ENCODE data around the gene JCAD. TPM values are rescaled to one million over a fixed set of nuclear protein-coding genes. Genes with fewer than 3 reads are reported as not detected.
"Not testable (repeated sequence)": the region's sequence is repeated elsewhere in the genome, so short reads cannot be mapped to it uniquely, and the experiment has no call there.

JCAD gene
- polyA plus RNA-seq, 1 donor from 2014 or later = 2.3 TPM

DNA sequence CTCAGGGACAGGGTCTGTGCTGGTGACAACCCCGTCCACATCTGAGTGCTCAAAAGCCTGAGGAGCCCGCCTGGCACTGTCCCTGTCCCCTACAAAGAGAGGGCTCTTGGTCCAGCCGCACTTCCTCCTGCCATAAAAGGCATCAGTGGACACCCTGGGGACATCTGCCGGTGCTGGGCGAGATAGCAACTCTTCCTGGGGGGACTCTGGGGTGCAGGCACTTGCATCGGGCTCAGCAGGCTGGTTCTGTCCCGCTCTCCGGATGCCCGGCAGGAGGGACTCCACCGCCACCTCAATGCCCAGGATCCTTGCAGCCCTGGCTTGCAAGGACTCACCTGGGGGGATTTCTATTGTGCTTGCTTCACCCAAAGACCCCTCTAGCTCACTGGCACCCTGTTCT lies 32.8 kb downstream of the JCAD start:
- Histone ChIP-seq H3K27ac (ENCODE audit: low read length) (no peak overlapping the region), H3K4me2 (ENCODE audit: low read length) (no peak overlapping the region), H3K9me3 (ENCODE audit: low read length) (no peaks in the 10 kb centered on the region), H3K36me3 (ENCODE audit: insufficient read depth, low read length) (no peaks in the 10 kb centered on the region), H3F3A (ENCODE audit: insufficient read depth, low read length, poor library complexity, severe bottlenecking) (no peaks in the 10 kb centered on the region), H3K4me3 (ENCODE audit: low read length) (no peak overlapping the region), H3K9ac (ENCODE audit: low read length) (no peak overlapping the region), H3K9me2 (ENCODE audit: insufficient read depth, low read length) (no peaks in the 10 kb centered on the region), H2AFZ (ENCODE audit: low read depth, low read length) (no peak overlapping the region), H4K20me1 (ENCODE audit: insufficient read depth) (no peaks in the 10 kb centered on the region), H3K27me3 (ENCODE audit: insufficient read depth, low read depth, low read length) (no peaks in the 10 kb centered on the region), H3K79me2 (replicated peaks; ENCODE audit: insufficient read depth, low read length) (no peaks in the 10 kb centered on the region)
- TF ChIP-seq TAF1 (IDR thresholded peaks at IDR 0.05; ENCODE audit: low read depth) (no peak), SMC3 (conservative IDR thresholded peaks at IDR 0.05; ENCODE audit: poor library complexity) (no peak), MXI1 (conservative IDR thresholded peaks at IDR 0.05; ENCODE audit: poor library complexity, severe bottlenecking) (no peak), RAD21 (conservative IDR thresholded peaks at IDR 0.05) (no peak), EZH2 (IDR thresholded peaks at IDR 0.05; ENCODE audit: borderline replicate concordance, insufficient read depth, low read length, poor library complexity, severe bottlenecking) (no peak), EP300 (conservative IDR thresholded peaks at IDR 0.05; ENCODE audit: poor library complexity, severe bottlenecking) (no peak), POLR2AphosphoS5 (IDR thresholded peaks at IDR 0.05) (no peak)
- TF ChIP-seq, protein P1, sequence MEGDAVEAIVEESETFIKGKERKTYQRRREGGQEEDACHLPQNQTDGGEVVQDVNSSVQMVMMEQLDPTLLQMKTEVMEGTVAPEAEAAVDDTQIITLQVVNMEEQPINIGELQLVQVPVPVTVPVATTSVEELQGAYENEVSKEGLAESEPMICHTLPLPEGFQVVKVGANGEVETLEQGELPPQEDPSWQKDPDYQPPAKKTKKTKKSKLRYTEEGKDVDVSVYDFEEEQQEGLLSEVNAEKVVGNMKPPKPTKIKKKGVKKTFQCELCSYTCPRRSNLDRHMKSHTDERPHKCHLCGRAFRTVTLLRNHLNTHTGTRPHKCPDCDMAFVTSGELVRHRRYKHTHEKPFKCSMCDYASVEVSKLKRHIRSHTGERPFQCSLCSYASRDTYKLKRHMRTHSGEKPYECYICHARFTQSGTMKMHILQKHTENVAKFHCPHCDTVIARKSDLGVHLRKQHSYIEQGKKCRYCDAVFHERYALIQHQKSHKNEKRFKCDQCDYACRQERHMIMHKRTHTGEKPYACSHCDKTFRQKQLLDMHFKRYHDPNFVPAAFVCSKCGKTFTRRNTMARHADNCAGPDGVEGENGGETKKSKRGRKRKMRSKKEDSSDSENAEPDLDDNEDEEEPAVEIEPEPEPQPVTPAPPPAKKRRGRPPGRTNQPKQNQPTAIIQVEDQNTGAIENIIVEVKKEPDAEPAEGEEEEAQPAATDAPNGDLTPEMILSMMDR (IDR thresholded peaks at IDR 0.05; ENCODE audit: poor library complexity, severe bottlenecking) = no peak
- TF ChIP-seq, protein P2, sequence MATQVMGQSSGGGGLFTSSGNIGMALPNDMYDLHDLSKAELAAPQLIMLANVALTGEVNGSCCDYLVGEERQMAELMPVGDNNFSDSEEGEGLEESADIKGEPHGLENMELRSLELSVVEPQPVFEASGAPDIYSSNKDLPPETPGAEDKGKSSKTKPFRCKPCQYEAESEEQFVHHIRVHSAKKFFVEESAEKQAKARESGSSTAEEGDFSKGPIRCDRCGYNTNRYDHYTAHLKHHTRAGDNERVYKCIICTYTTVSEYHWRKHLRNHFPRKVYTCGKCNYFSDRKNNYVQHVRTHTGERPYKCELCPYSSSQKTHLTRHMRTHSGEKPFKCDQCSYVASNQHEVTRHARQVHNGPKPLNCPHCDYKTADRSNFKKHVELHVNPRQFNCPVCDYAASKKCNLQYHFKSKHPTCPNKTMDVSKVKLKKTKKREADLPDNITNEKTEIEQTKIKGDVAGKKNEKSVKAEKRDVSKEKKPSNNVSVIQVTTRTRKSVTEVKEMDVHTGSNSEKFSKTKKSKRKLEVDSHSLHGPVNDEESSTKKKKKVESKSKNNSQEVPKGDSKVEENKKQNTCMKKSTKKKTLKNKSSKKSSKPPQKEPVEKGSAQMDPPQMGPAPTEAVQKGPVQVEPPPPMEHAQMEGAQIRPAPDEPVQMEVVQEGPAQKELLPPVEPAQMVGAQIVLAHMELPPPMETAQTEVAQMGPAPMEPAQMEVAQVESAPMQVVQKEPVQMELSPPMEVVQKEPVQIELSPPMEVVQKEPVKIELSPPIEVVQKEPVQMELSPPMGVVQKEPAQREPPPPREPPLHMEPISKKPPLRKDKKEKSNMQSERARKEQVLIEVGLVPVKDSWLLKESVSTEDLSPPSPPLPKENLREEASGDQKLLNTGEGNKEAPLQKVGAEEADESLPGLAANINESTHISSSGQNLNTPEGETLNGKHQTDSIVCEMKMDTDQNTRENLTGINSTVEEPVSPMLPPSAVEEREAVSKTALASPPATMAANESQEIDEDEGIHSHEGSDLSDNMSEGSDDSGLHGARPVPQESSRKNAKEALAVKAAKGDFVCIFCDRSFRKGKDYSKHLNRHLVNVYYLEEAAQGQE (IDR thresholded peaks at IDR 0.05; ENCODE audit: borderline replicate concordance) = no peak

- no peak for TF ChIP-seq EP300 (conservative IDR thresholded peaks at IDR 0.05; ENCODE audit: poor library complexity, severe bottlenecking)
- TF ChIP-seq, protein P1 (IDR thresholded peaks at IDR 0.05; ENCODE audit: poor library complexity, severe bottlenecking) = no peak
- no peak for TF ChIP-seq EZH2 (IDR thresholded peaks at IDR 0.05; ENCODE audit: borderline replicate concordance, insufficient read depth, low read length, poor library complexity, severe bottlenecking)
- TF ChIP-seq MXI1 (conservative IDR thresholded peaks at IDR 0.05; ENCODE audit: poor library complexity, severe bottlenecking) = no peak
- TF ChIP-seq TAF1 (IDR thresholded peaks at IDR 0.05; ENCODE audit: low read depth) = no peak
- no peak for TF ChIP-seq POLR2AphosphoS5 (IDR thresholded peaks at IDR 0.05)
- TF ChIP-seq RAD21 (conservative IDR thresholded peaks at IDR 0.05) = no peak
- TF ChIP-seq, protein P2 (IDR thresholded peaks at IDR 0.05; ENCODE audit: borderline replicate concordance) = no peak
- TF ChIP-seq SMC3 (conservative IDR thresholded peaks at IDR 0.05; ENCODE audit: poor library complexity) = no peak
- Histone ChIP-seq H4K20me1 (ENCODE audit: insufficient read depth) (no peaks in the 10 kb centered on the region), H3F3A (ENCODE audit: insufficient read depth, low read length, poor library complexity, severe bottlenecking) (no peaks in the 10 kb centered on the region), H3K9me2 (ENCODE audit: insufficient read depth, low read length) (no peaks in the 10 kb centered on the region), H3K4me3 (ENCODE audit: low read length) (no peak overlapping the region), H3K27me3 (ENCODE audit: insufficient read depth, low read depth, low read length) (no peaks in the 10 kb centered on the region), H3K9me3 (ENCODE audit: low read length) (no peaks in the 10 kb centered on the region), H2AFZ (ENCODE audit: low read depth, low read length) (no peak overlapping the region), H3K36me3 (ENCODE audit: insufficient read depth, low read length) (no peaks in the 10 kb centered on the region), H3K79me2 (replicated peaks; ENCODE audit: insufficient read depth, low read length) (no peaks in the 10 kb centered on the region), H3K9ac (ENCODE audit: low read length) (no peak overlapping the region), H3K4me2 (ENCODE audit: low read length) (no peak overlapping the region), H3K27ac (ENCODE audit: low read length) (no peak overlapping the region)
Observed at GRCh38 chr10:30026080-30026479, 33.3 kb downstream of the JCAD start.

GRCh38 chr10:30025428-30025827 lies 34.0 kb downstream of the JCAD start:
- H3K79me2 ChIP-seq (replicated peaks; ENCODE audit: insufficient read depth, low read length); H3K4me3 ChIP-seq (ENCODE audit: low read length); H3K4me2 ChIP-seq (ENCODE audit: low read length); H3K9me2 ChIP-seq (ENCODE audit: insufficient read depth, low read length); H3F3A ChIP-seq (ENCODE audit: insufficient read depth, low read length, poor library complexity, severe bottlenecking); H3K9me3 ChIP-seq (ENCODE audit: low read length); H4K20me1 ChIP-seq (ENCODE audit: insufficient read depth); H3K27me3 ChIP-seq (ENCODE audit: insufficient read depth, low read depth, low read length); H3K36me3 ChIP-seq (ENCODE audit: insufficient read depth, low read length); H3K9ac ChIP-seq (ENCODE audit: low read length); H3K27ac ChIP-seq (ENCODE audit: low read length); H2AFZ ChIP-seq (ENCODE audit: low read depth, low read length): not testable (repeated sequence)
